GM18858 (cell line): ENCODE results near the gene TRMT2A.

ENCODE experiments used
- ATAC-seq: cut with Tn5 transposase; IDR thresholded peaks from one replicate; pipeline ENCODE4 v1.9.1; 2021; ENCODE audit not compliant: unreplicated experiment

The TRMT2A gene

GRCh38 chr22:20123366-20124082, 6.5 kb upstream of the TRMT2A start:
- no peak for ATAC-seq

DNA sequence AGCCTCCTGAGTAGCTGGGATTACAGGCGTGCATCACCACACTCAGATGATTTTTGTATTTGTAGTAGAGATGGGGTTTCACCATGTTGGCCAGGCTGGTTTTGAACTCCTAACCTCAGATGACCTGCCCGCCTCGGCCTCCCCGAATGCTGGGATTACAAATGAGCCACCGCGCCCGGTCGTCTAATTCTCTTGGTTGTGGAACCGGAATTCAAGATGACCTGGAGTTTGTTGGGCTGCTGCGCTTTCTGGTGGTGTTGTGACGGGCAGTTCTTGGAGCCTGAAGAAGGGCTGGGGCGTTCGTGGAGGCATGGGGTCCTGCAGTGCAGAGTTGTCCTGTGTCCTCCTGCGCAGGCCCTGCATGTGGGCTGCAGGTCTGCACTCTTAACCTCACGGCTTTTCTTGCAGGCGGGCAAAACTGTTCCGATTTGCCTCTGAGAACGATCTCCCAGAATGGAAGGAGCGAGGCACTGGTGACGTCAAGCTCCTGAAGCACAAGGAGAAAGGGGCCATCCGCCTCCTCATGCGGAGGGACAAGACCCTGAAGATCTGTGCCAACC, 4.9 kb upstream of the TRMT2A start:
- no peak for ATAC-seq

GRCh38 chr22:20118300-20119020, 1.4 kb upstream of the TRMT2A start:
- ATAC-seq: no peak

- ATAC-seq: no peak
Observed at GRCh38 chr22:20117633-20118299, 740 bp upstream of the TRMT2A start.

- ATAC-seq: no peak
Observed at GRCh38 chr22:20116376-20116950, 563 bp downstream of the TRMT2A start.

GRCh38 chr22:20115691-20116375, 1.2 kb downstream of the TRMT2A start, which contains the start of gene RANBP1:
TSS of gene RANBP1 (plus strand) at chr22:20116104. CDS start at chr22:20116185, 81 bp downstream.
- ATAC-seq: no peak

- ATAC-seq: no peak
Observed at GRCh38 chr22:20114506-20115475, 2.2 kb downstream of the TRMT2A start.

DNA sequence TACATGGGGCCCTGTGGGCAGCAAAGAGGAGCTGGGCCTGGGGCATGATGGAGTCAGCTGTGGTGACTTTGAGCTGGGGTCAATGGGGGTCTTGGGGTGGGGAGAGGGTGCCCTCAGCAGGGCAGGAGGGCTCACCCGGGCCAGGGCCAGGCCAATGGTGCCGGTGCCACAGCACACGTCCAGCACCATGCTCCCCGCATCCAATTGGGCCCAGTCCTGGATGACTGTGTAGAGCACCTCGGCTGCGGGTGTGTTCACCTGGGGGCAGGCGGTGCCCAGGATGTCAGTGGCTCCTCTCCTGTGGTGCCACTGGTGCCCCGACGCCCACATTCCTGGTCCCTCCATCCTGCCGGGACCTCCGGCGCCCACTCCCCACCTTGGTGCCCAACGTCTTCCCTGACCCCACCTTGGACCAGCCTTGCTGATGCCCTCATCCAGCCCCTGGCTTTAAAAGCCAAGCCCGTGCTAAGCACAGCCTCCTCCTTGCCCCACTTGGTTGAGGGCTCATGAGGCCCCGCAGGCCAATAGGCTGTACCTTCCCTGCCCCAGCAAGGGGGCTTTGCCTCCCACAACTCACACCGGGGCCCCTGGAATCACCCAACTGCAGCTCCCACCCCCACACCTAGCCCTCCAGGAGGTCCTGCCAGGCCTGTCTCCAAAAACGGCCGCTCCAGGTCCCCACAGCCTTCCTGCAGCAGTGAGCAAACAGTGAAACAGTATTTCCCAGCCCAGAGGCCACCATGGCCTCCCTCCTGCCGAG, 3.3 kb downstream of the TRMT2A start:
- ATAC-seq: no peak

DNA sequence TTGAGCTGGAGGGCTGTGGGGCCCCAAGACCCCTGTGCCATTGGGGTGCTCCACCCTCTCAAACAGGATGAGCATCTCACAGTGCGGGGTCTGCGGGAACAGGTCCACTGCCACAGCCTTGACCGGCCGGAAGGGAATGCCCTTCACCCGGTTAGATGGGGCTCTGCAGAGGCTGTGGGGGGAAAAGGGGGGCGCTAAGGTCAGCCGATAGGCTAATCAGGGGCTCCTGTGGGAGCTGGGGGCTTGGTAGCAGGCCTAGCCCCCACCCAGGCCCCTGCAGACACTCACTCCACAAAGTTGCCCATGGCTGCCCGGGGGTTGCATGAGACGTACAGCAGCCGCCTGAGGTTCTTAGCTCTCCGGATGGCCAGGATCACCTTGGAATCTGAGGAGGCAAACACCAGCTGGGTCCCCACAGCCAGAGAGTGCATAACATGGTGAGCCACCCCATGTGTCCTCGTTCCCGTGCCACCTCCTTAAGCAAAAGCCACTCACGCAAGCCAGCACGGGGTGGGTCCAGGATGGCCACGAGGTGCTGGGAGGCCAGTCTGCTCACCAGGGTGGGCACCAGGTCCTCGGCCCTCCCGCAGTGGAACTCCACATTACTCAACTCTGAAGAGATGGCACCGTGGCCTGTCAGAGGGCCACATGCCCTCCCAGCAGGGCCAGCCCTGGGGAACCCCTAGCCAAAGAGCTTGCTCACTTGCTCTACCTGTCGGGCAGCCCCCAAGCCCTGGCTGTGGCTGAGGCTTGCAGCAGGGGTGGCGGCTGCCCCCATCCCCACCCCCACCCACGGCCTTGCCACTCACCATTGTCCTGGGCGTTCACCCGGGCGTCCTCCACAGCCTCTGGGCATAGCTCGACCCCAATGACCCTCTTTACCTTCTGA, 4.2 kb downstream of the TRMT2A start:
- ATAC-seq: no peak

- no peak for ATAC-seq
Observed at GRCh38 chr22:20111689-20112622, 5.1 kb downstream of the TRMT2A start.

GRCh38 chr22:20111045-20111688, 5.9 kb downstream of the TRMT2A start:
- ATAC-seq: no peak

DNA sequence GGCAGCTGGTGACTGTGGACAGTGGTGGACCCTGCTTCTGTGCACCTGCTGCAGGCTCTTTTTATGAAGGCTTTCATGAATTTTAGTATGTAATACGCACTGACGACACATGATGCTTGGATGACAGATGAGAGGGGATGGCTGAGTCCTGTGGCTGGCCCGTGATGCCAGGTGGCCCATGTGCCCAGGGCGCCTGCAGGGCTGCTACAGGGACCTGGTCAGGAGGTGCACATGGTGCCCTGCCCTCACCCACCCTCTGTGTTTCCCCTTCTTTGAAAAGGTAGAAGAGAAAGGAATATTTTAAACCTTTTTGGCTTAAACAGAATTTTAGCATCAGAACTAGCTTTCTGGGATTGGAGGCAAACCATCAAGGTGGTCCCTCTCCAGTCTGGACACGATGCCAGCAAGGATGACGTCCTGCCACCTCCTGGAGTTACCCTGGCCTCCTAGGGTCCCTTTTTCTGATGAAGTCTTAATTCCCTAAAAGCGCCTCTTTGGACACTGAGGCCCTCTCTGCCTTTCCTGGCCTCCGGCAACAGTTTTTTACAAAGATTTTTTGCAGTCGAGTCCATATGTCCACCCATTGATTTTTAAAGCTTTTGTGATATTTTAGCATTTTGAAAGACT, 6.6 kb downstream of the TRMT2A start:
- ATAC-seq: no peak

DNA sequence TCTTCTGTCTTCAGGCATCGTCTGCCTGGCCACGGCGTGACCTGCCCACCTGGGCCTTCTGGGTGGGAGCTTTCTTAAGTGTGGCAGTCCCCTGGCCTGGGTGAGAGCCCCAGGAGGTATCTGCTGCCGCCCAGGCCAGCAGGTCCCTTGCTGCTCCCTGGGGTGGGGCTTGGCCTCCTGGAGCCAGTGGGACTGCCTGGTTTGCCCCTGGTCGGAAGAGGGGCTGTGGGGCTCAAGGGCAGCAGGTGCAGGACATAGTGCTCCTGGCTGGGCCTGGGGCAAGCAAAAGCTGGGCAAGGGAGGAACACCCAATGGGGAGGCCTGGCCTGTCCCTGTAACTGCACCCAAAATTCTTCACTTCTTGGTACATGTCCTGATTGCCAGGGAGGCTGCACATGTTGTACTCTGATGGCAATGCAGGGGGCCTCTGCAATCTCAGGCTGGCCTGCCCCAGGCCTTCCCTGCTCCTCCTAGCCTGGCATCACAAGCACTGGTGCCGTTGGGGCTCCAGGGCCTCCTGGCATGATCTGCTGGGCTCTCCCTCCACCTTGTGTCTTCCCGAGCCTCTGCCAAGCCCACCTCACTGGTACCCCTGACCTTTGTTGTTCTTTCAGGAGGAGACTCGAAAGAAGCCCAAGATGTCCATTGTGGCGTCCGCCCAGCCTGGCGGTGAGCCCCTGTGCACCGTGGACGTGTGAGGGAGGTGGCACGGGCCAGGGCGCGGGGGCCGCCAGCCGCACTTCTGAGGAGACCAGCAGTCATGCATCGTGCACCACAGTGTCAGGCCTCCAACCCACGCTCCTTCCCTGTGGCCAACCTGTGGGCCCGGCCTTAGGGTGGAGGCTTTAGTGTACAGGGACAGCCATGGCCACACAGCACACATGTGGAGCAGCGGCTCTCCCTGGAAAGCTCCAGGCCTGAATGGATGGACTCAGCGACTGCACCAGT, 7.3 kb downstream of the TRMT2A start:
- ATAC-seq: no peak

- ATAC-seq: no peak
Observed at GRCh38 chr22:20108757-20109230, 8.2 kb downstream of the TRMT2A start.
